ENCODE measurements around the gene PPP3CA. TPM values are rescaled to one million over a fixed set of nuclear protein-coding genes. Genes with fewer than 3 reads are reported as not detected.

The PPP3CA gene
- total RNA-seq, 1 experiment from 2014 or later: 133 TPM

DNA sequence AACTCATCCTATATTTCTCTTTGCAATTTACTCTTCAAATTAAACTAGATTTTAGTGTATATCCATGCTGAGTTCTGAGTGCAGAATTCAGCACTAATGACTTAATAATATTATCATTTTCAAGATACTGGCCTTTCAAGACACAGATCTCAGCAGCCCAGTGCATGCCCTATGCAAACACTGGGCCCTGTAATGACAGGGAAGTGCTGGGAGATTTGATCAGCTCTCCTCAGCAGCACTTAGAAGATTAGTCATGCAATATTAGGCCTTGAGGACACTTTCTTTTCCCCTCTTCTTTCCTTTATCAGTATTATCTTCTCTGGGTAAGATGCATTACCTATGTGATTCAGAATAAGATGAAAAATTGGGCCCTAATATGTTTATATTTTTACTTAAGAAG is 207.1 kb downstream of the PPP3CA start (continued):
- TF ChIP-seq, protein P1, sequence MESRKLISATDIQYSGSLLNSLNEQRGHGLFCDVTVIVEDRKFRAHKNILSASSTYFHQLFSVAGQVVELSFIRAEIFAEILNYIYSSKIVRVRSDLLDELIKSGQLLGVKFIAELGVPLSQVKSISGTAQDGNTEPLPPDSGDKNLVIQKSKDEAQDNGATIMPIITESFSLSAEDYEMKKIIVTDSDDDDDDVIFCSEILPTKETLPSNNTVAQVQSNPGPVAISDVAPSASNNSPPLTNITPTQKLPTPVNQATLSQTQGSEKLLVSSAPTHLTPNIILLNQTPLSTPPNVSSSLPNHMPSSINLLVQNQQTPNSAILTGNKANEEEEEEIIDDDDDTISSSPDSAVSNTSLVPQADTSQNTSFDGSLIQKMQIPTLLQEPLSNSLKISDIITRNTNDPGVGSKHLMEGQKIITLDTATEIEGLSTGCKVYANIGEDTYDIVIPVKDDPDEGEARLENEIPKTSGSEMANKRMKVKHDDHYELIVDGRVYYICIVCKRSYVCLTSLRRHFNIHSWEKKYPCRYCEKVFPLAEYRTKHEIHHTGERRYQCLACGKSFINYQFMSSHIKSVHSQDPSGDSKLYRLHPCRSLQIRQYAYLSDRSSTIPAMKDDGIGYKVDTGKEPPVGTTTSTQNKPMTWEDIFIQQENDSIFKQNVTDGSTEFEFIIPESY (IDR thresholded peaks at IDR 0.05; ENCODE audit: extremely low read depth, insufficient replicate concordance, low read length): no peak

DNA sequence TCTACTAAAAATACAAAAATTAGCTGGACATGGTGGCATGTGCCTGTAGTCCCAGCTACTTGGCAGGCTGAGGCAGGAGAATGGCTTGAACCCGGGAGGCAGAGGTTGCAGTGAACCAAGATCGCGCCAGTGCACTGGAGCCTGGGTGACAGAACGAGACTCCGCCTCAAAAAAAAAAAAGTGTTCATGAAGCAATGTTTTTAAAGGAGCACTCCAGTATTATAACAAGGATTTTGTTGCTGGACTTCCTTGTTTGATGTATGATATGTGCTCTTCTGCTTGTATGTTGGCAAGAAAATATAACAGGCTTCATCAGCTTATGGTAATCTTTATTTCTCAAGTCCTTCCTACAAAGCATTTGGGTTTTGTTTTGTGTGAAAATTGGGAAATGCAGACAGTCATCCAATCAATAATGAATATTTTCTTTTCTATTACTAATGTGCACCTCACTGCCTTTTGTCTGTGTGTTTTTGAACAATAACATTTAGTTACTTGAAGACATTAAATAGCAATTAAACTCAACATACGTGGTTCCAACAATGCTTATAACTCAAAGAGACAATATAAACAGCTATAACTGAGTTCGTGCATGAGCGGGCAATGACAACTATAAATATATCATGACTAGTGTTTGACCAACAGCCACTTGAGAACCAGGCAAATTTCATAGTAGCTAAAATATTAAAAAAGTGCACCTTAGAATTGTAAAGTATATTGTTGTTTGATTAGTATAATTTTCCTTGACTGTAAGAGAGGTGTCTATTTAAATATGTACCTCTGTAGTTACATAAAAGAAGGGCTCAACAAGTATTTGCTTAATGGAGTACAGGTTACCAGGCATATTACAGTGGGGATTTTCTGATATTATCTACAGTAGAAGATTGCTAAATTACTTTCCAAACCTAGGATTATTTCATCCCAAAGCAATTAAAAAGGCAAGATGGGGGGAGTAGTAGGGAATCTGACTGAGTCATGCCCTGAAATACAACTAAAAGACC is 210.7 kb downstream of the PPP3CA start:
- ChIA-PET POLR2A (interaction anchor here (1.1 to 1.8 kb wide), 3 partner anchors 12 to 111 kb away, joined by 5 to 6 read pairs (median 6); no protein-coding TSS in a partner anchor), CTCF (no interaction called here), RAD21 (ENCODE audit: low non-redundant PET in 1 of 2, low total read pairs in 2 of 2, uncharacterized antibody in 2 of 2, unreplicated experiment in 2 of 2) (interaction anchor here in 1 of 2 experiments (1.2 kb wide), 1 partner anchor 9 kb away, joined by 3 read pairs; no protein-coding TSS in a partner anchor)
- H3K27me3 ChIP-seq (ENCODE audit: insufficient read depth, low read length): no peaks in the 10 kb centered on the region
- H3K9me3 ChIP-seq (ENCODE audit: control insufficient read depth in 1 of 2, insufficient read depth in 1 of 2, low read depth in 1 of 2, low read length in 2 of 2): no peaks in the 10 kb centered on the region
- H3K36me3 ChIP-seq (ENCODE audit: control insufficient read depth in 1 of 2, insufficient read depth in 2 of 2, low read length in 2 of 2): 0 out of 4 replicates have a peak, but pooled peaks cover 0 to 8% of the 10 kb centered on the region in 2 experiments
- TF ChIP-seq, protein P1 (IDR thresholded peaks at IDR 0.05; ENCODE audit: extremely low read depth, insufficient replicate concordance, low read length): no peak
- TF ChIP-seq SP1 (IDR thresholded peaks at IDR 0.05; ENCODE audit: low read depth) (peak; percentile 28; the same call in 1 of the 2 replicates), JUND (IDR thresholded peaks at IDR 0.05) (0 out of 2 replicates have a peak, but pooled peaks have one; percentile 23), RAD21 (IDR thresholded peaks at IDR 0.05; ENCODE audit: low read depth) (0 out of 2 replicates have a peak, but pooled peaks have one; percentile 3), SIN3A (IDR thresholded peaks at IDR 0.05; ENCODE audit: low read depth) (peak; percentile 59; the same call in 1 of the 2 replicates)
- intact Hi-C loops (cut with micrococcal nuclease): loop anchor here (1.0 kb wide), 1 partner anchor 22 kb away; no protein-coding TSS in a partner anchor
- H3K9ac ChIP-seq (ENCODE audit: low read length): peak overlapping the region; percentile 51
- no peak overlapping the region for H2AFZ ChIP-seq (ENCODE audit: low read depth, low read length, poor library complexity, severe bottlenecking)
- H3K27ac ChIP-seq (ENCODE audit: low read depth, low read length): peak overlapping the region; percentile 98
- TSS peak; percentile 52 for BruUV-seq (replicated peaks)
- ATAC-seq (peak; percentile 46), DNase-seq (ENCODE audit: low read depth, low spot score) (no peak)
- H3K4me2 ChIP-seq (ENCODE audit: low read length): peak overlapping the region; percentile 77
- peaks cover 93% of the 10 kb centered on the region for H3K79me2 ChIP-seq (ENCODE audit: insufficient read depth, low read length)
- H3K4me1 ChIP-seq (ENCODE audit: control insufficient read depth in 1 of 2, insufficient read depth in 2 of 2, low read length in 2 of 2): peaks cover 56 to 66% of the 10 kb centered on the region in 2 experiments
- H4K20me1 ChIP-seq (ENCODE audit: insufficient read depth): no peaks in the 10 kb centered on the region
- no peaks in the 10 kb centered on the region for H3K9me2 ChIP-seq (ENCODE audit: insufficient read depth)
- H3K4me3 ChIP-seq (replicated peaks in 1 of 2; ENCODE audit: low read depth in 1 of 2, low read length in 2 of 2): peak overlapping the region; percentile 4 to 44; a peak in 3 of 4 replicates

Data from HCT116 (cell line).